GM23248 (cell line): ENCODE measurements around the gene DNAJC25. TPM values are rescaled to one million over a fixed set of nuclear protein-coding genes. Genes with fewer than 3 reads are reported as not detected.
A peak's percentile ranks its signal among the peaks of the same experiment; 100 is the strongest.

Source experiments
- DNase-seq: peaks from one replicate; pipeline ENCODE4 v3.0.0-alpha.2; 2015
- H2AFZ ChIP-seq: fragments of 200-600 bp; sonication (generic); 2 replicates; pipeline ENCODE4 v1.6.1; 2016; ENCODE audit warnings: antibody characterized with exemption
- H3F3A ChIP-seq: fragments of 200-600 bp; sonication (generic); 2 replicates; pipeline ENCODE4 v1.6.1; 2016; ENCODE audit warnings: mild to moderate bottlenecking, antibody characterized with exemption, mixed run types; ENCODE audit not compliant: insufficient read depth
- H3K27ac ChIP-seq: fragments of 200-600 bp; sonication (generic); 2 replicates; pipeline ENCODE4 v1.5.1; 2016; ENCODE audit warnings: mild to moderate bottlenecking
- H3K27me3 ChIP-seq: fragments of 200-600 bp; sonication (generic); replicated peaks from 2 replicates; pipeline ENCODE4 v1.6.1; 2016; ENCODE audit warnings: mild to moderate bottlenecking; ENCODE audit not compliant: insufficient read depth
- H3K36me3 ChIP-seq: fragments of 200-600 bp; sonication (generic); 2 replicates; pipeline ENCODE4 v1.6.1; 2016; ENCODE audit warnings: low read depth, mild to moderate bottlenecking
- H3K4me1 ChIP-seq: fragments of 200-600 bp; sonication (generic); 2 replicates; pipeline ENCODE4 v1.6.1; 2016; ENCODE audit warnings: mild to moderate bottlenecking; ENCODE audit not compliant: insufficient read depth
- H3K4me2 ChIP-seq: fragments of 200-600 bp; sonication (generic); one replicate; pipeline ENCODE4 v1.6.1; 2016; ENCODE audit warnings: mild to moderate bottlenecking; ENCODE audit not compliant: unreplicated experiment
- H3K4me3 ChIP-seq: fragments of 200-600 bp; sonication (generic); 2 replicates; pipeline ENCODE4 v1.5.1; 2016; ENCODE audit warnings: mild to moderate bottlenecking
- H3K79me2 ChIP-seq: fragments of 200-600 bp; sonication (generic); 2 replicates; pipeline ENCODE4 v1.6.1; 2016; ENCODE audit warnings: mild to moderate bottlenecking; ENCODE audit not compliant: insufficient read depth
- H3K9ac ChIP-seq: fragments of 200-600 bp; sonication (generic); 2 replicates; pipeline ENCODE4 v1.6.1; 2016; ENCODE audit warnings: mild to moderate bottlenecking
- H3K9me2 ChIP-seq: fragments of 200-600 bp; sonication (generic); 2 replicates; pipeline ENCODE4 v1.6.1; 2016; ENCODE audit warnings: mixed run types, mild to moderate bottlenecking, moderate library complexity; ENCODE audit not compliant: insufficient read depth
- H3K9me3 ChIP-seq: fragments of 200-600 bp; sonication (generic); one replicate; pipeline ENCODE4 v1.6.1; 2017; ENCODE audit warnings: low read depth
- H4K20me1 ChIP-seq: fragments of 200-600 bp; sonication (generic); 2 replicates; pipeline ENCODE4 v1.6.0; 2016; ENCODE audit not compliant: insufficient read depth
- EZH2 ChIP-seq: fragments of 200-600 bp; sonication (generic); IDR thresholded peaks from 2 replicates; pipeline ENCODE4 v1.6.1; 2018; ENCODE audit warnings: antibody characterized with exemption, mild to moderate bottlenecking; ENCODE audit not compliant: insufficient read depth, poor library complexity, severe bottlenecking
- EZH2phosphoT487 ChIP-seq: fragments of 200-600 bp; sonication (generic); IDR thresholded peaks from 2 replicates; pipeline ENCODE4 v1.6.1; 2018; ENCODE audit warnings: antibody characterized with exemption, moderate library complexity, mild to moderate bottlenecking, low read depth; ENCODE audit not compliant: insufficient read depth
- WGBS, 2 experiments: methylation state at CpG; one replicate each; pipeline ENCODE4 v1.1.6; 2015 to 2017; ENCODE audit warnings: low lambda C conversion rate in 2 of 2, low coverage in 1 of 2; ENCODE audit errors: missing lambda C conversion rate in 2 of 2; 5-methylcytosine and 5-hydroxymethylcytosine counted together
- in situ Hi-C: fragments of 300-500 bp; cut with MboI; formaldehyde crosslinking; loops from 2 replicates; pipeline ENCODE4 v1.15.0; 2020
- polyA plus RNA-seq: library from polyadenylated mRNA; unstranded; fragments of >200 nt; fragmentation: Nextera tagmentation; extraction: Ambion mirVana; gene quantifications from 2 replicates; pipeline ENCODE4 v1.2.1, GENCODE V29; 2016
- total RNA-seq: library from RNA; depleted of rRNA; stranded (reverse); fragments of >200 nt; shearing (Covaris generic); gene quantifications from 2 replicates; pipeline ENCODE4 v1.2.3, GENCODE V29; 2014

The DNAJC25 gene
- total and polyA plus RNA-seq, 2 experiments from 2014 or later = 10.2 to 14.4 TPM

- Histone ChIP-seq H3K9me2 (no peaks in the 10 kb centered on the region), H3K4me3 (peak overlapping the region; percentile 85), H3K79me2 (peaks cover 18% of the 10 kb centered on the region), H3K4me1 (peaks cover 14% of the 10 kb centered on the region; the same call in 1 of the 2 replicates), H3K27me3 (no peaks in the 10 kb centered on the region), H3K4me2 (peak overlapping the region; percentile 91), H3K36me3 (peaks cover 19% of the 10 kb centered on the region), H3K27ac (peak overlapping the region; percentile 90), H3K9me3 (no peaks in the 10 kb centered on the region), H2AFZ (peak overlapping the region; percentile 98), H3K9ac (peak overlapping the region; percentile 94), H3F3A (peaks cover 16% of the 10 kb centered on the region), H4K20me1 (no peaks in the 10 kb centered on the region)
- peak; percentile 75 for DNase-seq
- WGBS, 2 experiments = 2 to 5% methylated on average over 35 to 41 of the region's 41 CpGs
- in situ Hi-C loops = no loop called here
- TF ChIP-seq EZH2phosphoT487 = no peak
- no peak for TF ChIP-seq EZH2
These were observed 33.0 kb upstream of the DNAJC25 start for GRCh38 chr9:111597852-111598732.

- 1% methylated on average over 16 of the region's 16 CpGs for WGBS, 2 experiments
- no peaks in the 10 kb centered on the region for H3K9me2 ChIP-seq
- peaks cover 14% of the 10 kb centered on the region; the same call in 1 of the 2 replicates for H3K4me1 ChIP-seq
- H3F3A ChIP-seq = peaks cover 16% of the 10 kb centered on the region
- TF ChIP-seq EZH2phosphoT487 = no peak
- no peak for TF ChIP-seq EZH2
- H3K27ac ChIP-seq = peak overlapping the region; percentile 90
- H3K27me3 ChIP-seq = no peaks in the 10 kb centered on the region
- H3K4me2 ChIP-seq = peak overlapping the region; percentile 91
- H3K9me3 ChIP-seq = no peaks in the 10 kb centered on the region
- peaks cover 13% of the 10 kb centered on the region for H3K36me3 ChIP-seq
- H3K79me2 ChIP-seq = peaks cover 18% of the 10 kb centered on the region
- H3K9ac ChIP-seq = peak overlapping the region; percentile 94
- in situ Hi-C loops = no loop called here
- peak; percentile 84 for DNase-seq
- H3K4me3 ChIP-seq = peak overlapping the region; percentile 85
- H2AFZ ChIP-seq = peak overlapping the region; percentile 98
- no peaks in the 10 kb centered on the region for H4K20me1 ChIP-seq
These were observed 32.4 kb upstream of the DNAJC25 start for GRCh38 chr9:111598733-111599091.

GRCh38 chr9:111599092-111599954 is 31.8 kb upstream of the DNAJC25 start, which contains the start of gene PTGR1:
TSS of gene PTGR1 (minus strand) at chr9:111599647. CDS start at chr9:111597422, 2,225 bp downstream.
- H3K9ac ChIP-seq = peak within 1 kb of the TSS; percentile 94
- H3K9me2 ChIP-seq = no peaks in the 10 kb centered on the region
- no peaks in the 10 kb centered on the region for H3K27me3 ChIP-seq
- H3K4me3 ChIP-seq = peak within 1 kb of the TSS; percentile 85
- H3K4me1 ChIP-seq = peaks cover 14% of the 10 kb centered on the region; the same call in 1 of the 2 replicates
- H3K79me2 ChIP-seq = peaks cover 18% of the 10 kb centered on the region
- peak; percentile 99 for DNase-seq
- no peak for TF ChIP-seq EZH2phosphoT487
- no peak for TF ChIP-seq EZH2
- peaks cover 16% of the 10 kb centered on the region for H3F3A ChIP-seq
- in situ Hi-C loops = no loop called here
- peak within 1 kb of the TSS; percentile 98 for H2AFZ ChIP-seq
- no peaks in the 10 kb centered on the region for H4K20me1 ChIP-seq
- H3K4me2 ChIP-seq = peak within 1 kb of the TSS; percentile 91
- no peaks in the 10 kb centered on the region for H3K9me3 ChIP-seq
- H3K36me3 ChIP-seq = peaks cover 12% of the 10 kb centered on the region; the same call in 1 of the 2 replicates
- 1 to 2% methylated on average over 44 to 64 of the region's 64 CpGs for WGBS, 2 experiments
- H3K27ac ChIP-seq = peak within 1 kb of the TSS; percentile 90

GRCh38 chr9:111599955-111600343 is 31.2 kb upstream of the DNAJC25 start:
- H3K79me2 ChIP-seq = peaks cover 18% of the 10 kb centered on the region
- H2AFZ ChIP-seq = peak overlapping the region; percentile 98
- no peaks in the 10 kb centered on the region for H3K9me3 ChIP-seq
- no peak for DNase-seq
- peak overlapping the region; percentile 91 for H3K4me2 ChIP-seq
- H3K9ac ChIP-seq = peak overlapping the region; percentile 94
- H3K4me1 ChIP-seq = peaks cover 14% of the 10 kb centered on the region; the same call in 1 of the 2 replicates
- peaks cover 16% of the 10 kb centered on the region for H3F3A ChIP-seq
- H3K27ac ChIP-seq = peak overlapping the region; percentile 90
- peaks cover 12% of the 10 kb centered on the region; the same call in 1 of the 2 replicates for H3K36me3 ChIP-seq
- peak overlapping the region; percentile 85 for H3K4me3 ChIP-seq
- no peaks in the 10 kb centered on the region for H3K27me3 ChIP-seq
- no peaks in the 10 kb centered on the region for H4K20me1 ChIP-seq
- no peaks in the 10 kb centered on the region for H3K9me2 ChIP-seq
- 25 to 29% methylated on average over 15 to 17 of the region's 17 CpGs for WGBS, 2 experiments
- in situ Hi-C loops = no loop called here
- no peak for TF ChIP-seq EZH2phosphoT487
- no peak for TF ChIP-seq EZH2
